ENCODE results near the gene TBC1D22A. TPM values are rescaled to one million over a fixed set of nuclear protein-coding genes. Genes with fewer than 3 reads are reported as not detected.

TBC1D22A gene
- total RNA-seq, 1 donor from 2014 or later: 14.3 TPM

DNA sequence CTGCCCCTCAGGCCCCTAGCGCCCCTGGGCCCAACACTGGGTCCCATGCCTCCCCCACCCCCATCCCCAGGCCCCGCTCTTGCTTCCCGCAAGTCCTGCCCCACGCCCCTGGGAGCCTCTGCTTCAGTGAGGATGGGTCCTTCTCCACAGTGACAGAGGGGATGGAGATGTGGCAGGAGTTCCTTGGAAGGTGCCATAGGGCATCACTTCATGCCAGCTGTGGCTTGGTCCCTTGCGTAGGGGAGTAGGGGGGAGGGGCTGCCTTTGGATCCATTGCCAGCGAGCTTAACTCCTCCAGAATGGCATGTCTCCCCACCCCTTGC, 9.5 kb upstream of the TBC1D22A start:
- Mint-ChIP-seq H3K36me3 (ENCODE audit: low read depth) (peaks cover 9% of the 10 kb centered on the region), H3K9me3 (peaks cover 4% of the 10 kb centered on the region), H3K27me3 (ENCODE audit: low read depth) (peaks cover 5% of the 10 kb centered on the region), H3K4me1 (no peaks in the 10 kb centered on the region), H3K4me3 (no peak overlapping the region), H3K27ac (ENCODE audit: unreplicated experiment) (no peak overlapping the region)
- TF ChIP-seq CTCF (conservative IDR thresholded peaks at IDR 0.05): no peak
- DNase-seq (ENCODE audit: low read depth, low spot score): no peak

- H3K27me3 Mint-ChIP-seq (ENCODE audit: low read depth): peaks cover 5% of the 10 kb centered on the region
- H3K36me3 Mint-ChIP-seq (ENCODE audit: low read depth): peaks cover 9% of the 10 kb centered on the region
- TF ChIP-seq CTCF (conservative IDR thresholded peaks at IDR 0.05): no peak
Observed at GRCh38 chr22:46753360-46753759, 9.1 kb upstream of the TBC1D22A start.

DNA sequence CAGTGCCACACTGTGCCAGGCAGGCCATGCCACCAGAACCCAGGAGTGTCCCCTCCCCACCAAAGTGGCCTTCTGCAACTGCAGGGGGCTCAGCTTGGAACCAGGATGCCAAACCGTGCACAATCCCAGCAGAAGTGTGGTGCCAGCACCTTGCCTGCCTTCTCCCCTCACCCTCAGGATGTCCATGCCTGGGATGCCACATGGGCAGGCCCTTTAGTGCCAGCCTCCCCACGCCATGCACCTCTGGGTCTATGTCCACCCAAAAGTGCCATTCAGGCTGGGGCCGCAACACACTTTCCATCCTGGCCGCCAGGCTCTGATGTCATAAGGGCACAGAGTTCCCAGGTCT, 8.7 kb upstream of the TBC1D22A start:
- no peak for DNase-seq (ENCODE audit: low read depth, low spot score)
- Mint-ChIP-seq H3K36me3 (ENCODE audit: low read depth) (peaks cover 13% of the 10 kb centered on the region), H3K4me1 (no peaks in the 10 kb centered on the region), H3K9me3 (peaks cover 4% of the 10 kb centered on the region), H3K27ac (ENCODE audit: unreplicated experiment) (no peak overlapping the region), H3K27me3 (ENCODE audit: low read depth) (peaks cover 5% of the 10 kb centered on the region), H3K4me3 (no peak overlapping the region)
- no peak for TF ChIP-seq CTCF (conservative IDR thresholded peaks at IDR 0.05)

More at GRCh38 chr22:46753360-46753759, 9.1 kb upstream of the TBC1D22A start:
- Mint-ChIP-seq H3K4me3 (no peak overlapping the region), H3K27ac (ENCODE audit: unreplicated experiment) (no peak overlapping the region), H3K4me1 (no peaks in the 10 kb centered on the region), H3K9me3 (peaks cover 4% of the 10 kb centered on the region)
- DNase-seq (ENCODE audit: low read depth, low spot score): no peak

GRCh38 chr22:46754110-46754799, 8.2 kb upstream of the TBC1D22A start:
- H3K36me3 Mint-ChIP-seq (ENCODE audit: low read depth): peaks cover 14% of the 10 kb centered on the region
- no peak overlapping the region for H3K4me3 Mint-ChIP-seq
- DNase-seq (ENCODE audit: low read depth, low spot score): no peak
- H3K27me3 Mint-ChIP-seq (ENCODE audit: low read depth): peaks cover under 1% of the 10 kb centered on the region
- no peak overlapping the region for H3K27ac Mint-ChIP-seq (ENCODE audit: unreplicated experiment)
- no peak for TF ChIP-seq CTCF (conservative IDR thresholded peaks at IDR 0.05)
- H3K9me3 Mint-ChIP-seq: peaks cover 4% of the 10 kb centered on the region
- H3K4me1 Mint-ChIP-seq: no peaks in the 10 kb centered on the region

- H3K36me3 Mint-ChIP-seq (ENCODE audit: low read depth): peaks cover 14% of the 10 kb centered on the region
- no peaks in the 10 kb centered on the region for H3K27me3 Mint-ChIP-seq (ENCODE audit: low read depth)
- no peak for TF ChIP-seq CTCF (conservative IDR thresholded peaks at IDR 0.05)
- no peak for DNase-seq (ENCODE audit: low read depth, low spot score)
- H3K4me3 Mint-ChIP-seq: no peak overlapping the region
- no peaks in the 10 kb centered on the region for H3K4me1 Mint-ChIP-seq
- H3K27ac Mint-ChIP-seq (ENCODE audit: unreplicated experiment): no peak overlapping the region
- H3K9me3 Mint-ChIP-seq: peaks cover 4% of the 10 kb centered on the region
Observed at GRCh38 chr22:46754826-46755225, 7.6 kb upstream of the TBC1D22A start.

All from neural crest cell (in vitro differentiated cells).